Peyer's patch (tissue), 4 donors: ENCODE data around the gene STUM. TPM values are rescaled to one million over a fixed set of nuclear protein-coding genes. Genes with fewer than 3 reads are reported as not detected.
"Not testable (repeated sequence)": the region's sequence is repeated elsewhere in the genome, so short reads cannot be mapped to it uniquely, and the experiment has no call there.

ENCODE experiments used
- DNase-seq, 3 donors: peaks; one replicate each; pipeline ENCODE4 v3.0.0-alpha.2; 2017 to 2019
- H3K27ac ChIP-seq, 4 donors: fragments of 200-600 bp; sonication (generic); one replicate each; pipeline ENCODE4 v1.5.1; 2016 to 2019
- H3K27me3 ChIP-seq, 2 donors: fragments of 200-600 bp; sonication (generic); one replicate each; pipeline ENCODE4 v1.5.1; 2019
- H3K36me3 ChIP-seq, 3 donors: fragments of 200-600 bp; sonication (generic); one replicate each; pipeline ENCODE4 v1.5.1; 2016 to 2019
- H3K4me1 ChIP-seq, 4 donors: fragments of 200-600 bp; sonication (generic); one replicate each; pipeline ENCODE4 v1.5.1; 2016 to 2019
- H3K4me3 ChIP-seq, 4 donors: fragments of 200-600 bp; sonication (generic); 1 replicate in 3 of 4; 2 replicates in 1 of 4; pipeline ENCODE4 v1.5.1; 2016 to 2019; ENCODE audit warnings: mild to moderate bottlenecking in 1 of 4
- H3K9me3 ChIP-seq, 4 donors: fragments of 200-600 bp; sonication (generic); one replicate each; pipeline ENCODE4 v1.5.1; 2016 to 2019; ENCODE audit warnings: mild to moderate bottlenecking in 1 of 4
- CTCF ChIP-seq, 6 experiments: fragments of 450-650 bp in 4 of 6; fragments of 200-600 bp in 2 of 6; sonication (generic) in 1 of 6; IDR thresholded peaks; one replicate each; pipeline ENCODE4 v1.5.1; 2017 to 2019; ENCODE audit warnings: antibody characterized with exemption in 6 of 6, mild to moderate bottlenecking in 3 of 6, moderate library complexity in 1 of 6
- POLR2A ChIP-seq, 2 donors: fragments of 450-650 bp; IDR thresholded peaks; one replicate each; pipeline ENCODE4 v1.5.1; 2017; ENCODE audit warnings: antibody characterized with exemption in 2 of 2, mild to moderate bottlenecking in 2 of 2, moderate library complexity in 2 of 2
- total RNA-seq, 4 donors: library from RNA; depleted of rRNA; stranded (reverse); fragments of >200 nt; gene quantifications; one replicate each; pipeline ENCODE4 v1.1.0, GENCODE V29; 2016

Gene STUM
- total RNA-seq, 4 donors from 2014 or later: 1.4 to 4.6 (median 2.9) TPM

- Histone ChIP-seq H3K4me1 (peaks cover 0 to 31% (median 29%) of the 10 kb centered on the region in 4 donors), H3K4me3 (no peak overlapping the region), H3K27ac (peak overlapping the region in 1 of 4 donors; percentile 56), H3K36me3 (peaks cover 0 to 58% (median 0%) of the 10 kb centered on the region in 3 donors), H3K9me3 (no peaks in the 10 kb centered on the region), H3K27me3 (no peaks in the 10 kb centered on the region)
- TF ChIP-seq CTCF (IDR thresholded peaks at IDR 0.05): no peak
- TF ChIP-seq POLR2A (IDR thresholded peaks at IDR 0.05): no peak
- peak in 2 of 3 donors; percentile 34 to 46 for DNase-seq
Observed at GRCh38 chr1:226638608-226639007, 90.0 kb downstream of the STUM start.

- H3K27ac ChIP-seq: peak overlapping the region in 1 of 4 donors; percentile 42
- H3K27me3 ChIP-seq, H3K9me3 ChIP-seq, H3K4me3 ChIP-seq: not testable (repeated sequence)
- peaks cover 0 to 31% (median 29%) of the 10 kb centered on the region in 4 donors for H3K4me1 ChIP-seq
- peaks cover 0 to 58% (median 0%) of the 10 kb centered on the region in 3 donors for H3K36me3 ChIP-seq
- DNase-seq: peak in 2 of 3 donors; percentile 21 to 27
Observed at GRCh38 chr1:226639206-226639605, 90.6 kb downstream of the STUM start.

GRCh38 chr1:226639631-226640061 is 91.1 kb downstream of the STUM start:
- TF ChIP-seq POLR2A (IDR thresholded peaks at IDR 0.05) (no peak), CTCF (IDR thresholded peaks at IDR 0.05) (no peak)
- H3K4me1 ChIP-seq: peaks cover 0 to 31% (median 28%) of the 10 kb centered on the region in 4 donors
- no peak overlapping the region for H3K4me3 ChIP-seq
- H3K36me3 ChIP-seq: peaks cover 0 to 58% (median 0%) of the 10 kb centered on the region in 3 donors
- H3K27ac ChIP-seq: peak overlapping the region in 1 of 4 donors; percentile 42
- no peaks in the 10 kb centered on the region for H3K9me3 ChIP-seq
- H3K27me3 ChIP-seq: no peaks in the 10 kb centered on the region
- peak in 1 of 3 donors; percentile 34 for DNase-seq

DNA sequence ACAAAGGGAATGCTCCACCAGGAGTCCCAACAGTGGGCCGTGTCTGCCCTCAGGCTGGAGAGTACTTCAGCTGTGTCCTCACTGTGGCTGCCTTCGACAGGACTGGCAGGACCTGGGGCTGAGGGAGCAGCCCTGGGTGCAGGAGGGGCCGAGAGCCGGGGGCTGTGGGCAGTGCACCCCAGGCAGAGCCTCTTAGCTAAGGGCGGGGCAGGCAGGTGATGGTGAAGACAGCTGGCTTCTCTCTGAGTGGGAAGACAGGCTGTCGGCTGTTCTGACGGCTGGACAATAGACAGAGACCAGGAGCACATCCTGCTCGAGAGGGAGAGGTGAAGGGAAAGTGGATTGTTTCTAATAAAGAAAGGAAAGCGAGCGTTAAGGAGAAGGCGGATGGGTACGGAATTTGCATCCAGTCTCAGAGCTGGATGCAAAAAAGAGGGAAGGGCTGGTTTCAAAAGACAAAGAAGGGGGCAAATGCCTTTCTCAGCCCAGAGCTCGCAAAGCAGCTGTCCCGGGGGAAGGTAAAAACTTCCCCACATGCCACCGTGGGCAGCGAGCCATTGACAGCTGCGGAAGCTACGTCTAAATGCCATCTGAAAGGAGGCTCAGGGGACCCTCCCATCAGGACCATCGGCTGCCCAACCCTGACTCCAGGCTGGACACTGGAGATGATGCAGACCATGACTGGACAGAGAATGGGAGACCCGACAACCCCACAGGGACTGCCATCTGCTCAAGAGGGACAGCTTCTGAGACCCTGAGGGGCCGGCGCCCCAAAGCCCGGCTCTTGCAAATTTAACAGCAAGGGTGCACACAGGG is 92.0 kb downstream of the STUM start:
- Histone ChIP-seq H3K27me3 (no peaks in the 10 kb centered on the region), H3K27ac (peak overlapping the region in 1 of 4 donors; percentile 42), H3K4me3 (no peak overlapping the region), H3K9me3 (no peaks in the 10 kb centered on the region), H3K36me3 (peaks cover 0 to 56% (median 0%) of the 10 kb centered on the region in 3 donors), H3K4me1 (peaks cover 0 to 35% (median 28%) of the 10 kb centered on the region in 4 donors)
- peak in 1 of 3 donors; percentile 46 for DNase-seq
- no peak for TF ChIP-seq CTCF (IDR thresholded peaks at IDR 0.05)
- no peak for TF ChIP-seq POLR2A (IDR thresholded peaks at IDR 0.05)

- H3K27me3 ChIP-seq: no peaks in the 10 kb centered on the region
- H3K4me1 ChIP-seq: peaks cover 0 to 30% (median 24%) of the 10 kb centered on the region in 4 donors
- H3K9me3 ChIP-seq: no peaks in the 10 kb centered on the region
- TF ChIP-seq POLR2A (IDR thresholded peaks at IDR 0.05) (no peak), CTCF (IDR thresholded peaks at IDR 0.05) (no peak)
- no peak overlapping the region for H3K4me3 ChIP-seq
- H3K27ac ChIP-seq: peak overlapping the region in 1 of 4 donors; percentile 33
- DNase-seq: peak in 1 of 3 donors; percentile 34
- peaks cover 0 to 51% (median 0%) of the 10 kb centered on the region in 3 donors for H3K36me3 ChIP-seq
Observed at GRCh38 chr1:226641671-226642231, 93.2 kb downstream of the STUM start.

DNA sequence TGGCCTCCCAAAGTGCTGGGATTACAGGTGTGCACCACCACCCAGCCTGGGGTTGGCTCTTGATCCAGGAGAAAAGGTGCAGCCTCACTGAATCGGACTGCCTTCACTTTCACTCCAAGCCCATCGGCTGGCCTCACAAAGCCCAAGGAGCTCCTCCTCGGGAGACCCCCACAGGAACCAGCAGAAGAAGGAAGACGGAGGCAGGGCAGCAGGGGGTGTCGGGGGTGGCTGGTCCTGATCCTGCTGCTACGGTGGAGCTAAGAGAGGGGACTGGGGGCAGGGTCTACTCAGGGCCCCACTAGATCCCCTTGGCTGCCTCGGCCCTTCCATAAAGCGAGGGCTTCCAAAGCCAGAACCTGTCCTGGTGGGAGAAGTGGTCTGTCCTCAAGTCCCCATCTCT is 93.9 kb downstream of the STUM start:
- Histone ChIP-seq H3K4me1 (peaks cover 0 to 30% (median 24%) of the 10 kb centered on the region in 4 donors), H3K36me3 (peaks cover 0 to 51% (median 0%) of the 10 kb centered on the region in 3 donors)

More for the DNA sequence above, 93.9 kb downstream of the STUM start:
- peak in 1 of 3 donors; percentile 34 for DNase-seq
- TF ChIP-seq CTCF (IDR thresholded peaks at IDR 0.05) (no peak), POLR2A (IDR thresholded peaks at IDR 0.05) (no peak)
- Histone ChIP-seq H3K27ac (peak overlapping the region in 2 of 4 donors; percentile 53 to 76), H3K4me3 (no peak overlapping the region), H3K27me3 (no peaks in the 10 kb centered on the region), H3K9me3 (no peaks in the 10 kb centered on the region)
